Measurements from ENCODE around the gene ANKFY1.

ANKFY1 gene, protein sequence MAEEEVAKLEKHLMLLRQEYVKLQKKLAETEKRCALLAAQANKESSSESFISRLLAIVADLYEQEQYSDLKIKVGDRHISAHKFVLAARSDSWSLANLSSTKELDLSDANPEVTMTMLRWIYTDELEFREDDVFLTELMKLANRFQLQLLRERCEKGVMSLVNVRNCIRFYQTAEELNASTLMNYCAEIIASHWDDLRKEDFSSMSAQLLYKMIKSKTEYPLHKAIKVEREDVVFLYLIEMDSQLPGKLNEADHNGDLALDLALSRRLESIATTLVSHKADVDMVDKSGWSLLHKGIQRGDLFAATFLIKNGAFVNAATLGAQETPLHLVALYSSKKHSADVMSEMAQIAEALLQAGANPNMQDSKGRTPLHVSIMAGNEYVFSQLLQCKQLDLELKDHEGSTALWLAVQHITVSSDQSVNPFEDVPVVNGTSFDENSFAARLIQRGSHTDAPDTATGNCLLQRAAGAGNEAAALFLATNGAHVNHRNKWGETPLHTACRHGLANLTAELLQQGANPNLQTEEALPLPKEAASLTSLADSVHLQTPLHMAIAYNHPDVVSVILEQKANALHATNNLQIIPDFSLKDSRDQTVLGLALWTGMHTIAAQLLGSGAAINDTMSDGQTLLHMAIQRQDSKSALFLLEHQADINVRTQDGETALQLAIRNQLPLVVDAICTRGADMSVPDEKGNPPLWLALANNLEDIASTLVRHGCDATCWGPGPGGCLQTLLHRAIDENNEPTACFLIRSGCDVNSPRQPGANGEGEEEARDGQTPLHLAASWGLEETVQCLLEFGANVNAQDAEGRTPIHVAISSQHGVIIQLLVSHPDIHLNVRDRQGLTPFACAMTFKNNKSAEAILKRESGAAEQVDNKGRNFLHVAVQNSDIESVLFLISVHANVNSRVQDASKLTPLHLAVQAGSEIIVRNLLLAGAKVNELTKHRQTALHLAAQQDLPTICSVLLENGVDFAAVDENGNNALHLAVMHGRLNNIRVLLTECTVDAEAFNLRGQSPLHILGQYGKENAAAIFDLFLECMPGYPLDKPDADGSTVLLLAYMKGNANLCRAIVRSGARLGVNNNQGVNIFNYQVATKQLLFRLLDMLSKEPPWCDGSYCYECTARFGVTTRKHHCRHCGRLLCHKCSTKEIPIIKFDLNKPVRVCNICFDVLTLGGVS

DNA sequence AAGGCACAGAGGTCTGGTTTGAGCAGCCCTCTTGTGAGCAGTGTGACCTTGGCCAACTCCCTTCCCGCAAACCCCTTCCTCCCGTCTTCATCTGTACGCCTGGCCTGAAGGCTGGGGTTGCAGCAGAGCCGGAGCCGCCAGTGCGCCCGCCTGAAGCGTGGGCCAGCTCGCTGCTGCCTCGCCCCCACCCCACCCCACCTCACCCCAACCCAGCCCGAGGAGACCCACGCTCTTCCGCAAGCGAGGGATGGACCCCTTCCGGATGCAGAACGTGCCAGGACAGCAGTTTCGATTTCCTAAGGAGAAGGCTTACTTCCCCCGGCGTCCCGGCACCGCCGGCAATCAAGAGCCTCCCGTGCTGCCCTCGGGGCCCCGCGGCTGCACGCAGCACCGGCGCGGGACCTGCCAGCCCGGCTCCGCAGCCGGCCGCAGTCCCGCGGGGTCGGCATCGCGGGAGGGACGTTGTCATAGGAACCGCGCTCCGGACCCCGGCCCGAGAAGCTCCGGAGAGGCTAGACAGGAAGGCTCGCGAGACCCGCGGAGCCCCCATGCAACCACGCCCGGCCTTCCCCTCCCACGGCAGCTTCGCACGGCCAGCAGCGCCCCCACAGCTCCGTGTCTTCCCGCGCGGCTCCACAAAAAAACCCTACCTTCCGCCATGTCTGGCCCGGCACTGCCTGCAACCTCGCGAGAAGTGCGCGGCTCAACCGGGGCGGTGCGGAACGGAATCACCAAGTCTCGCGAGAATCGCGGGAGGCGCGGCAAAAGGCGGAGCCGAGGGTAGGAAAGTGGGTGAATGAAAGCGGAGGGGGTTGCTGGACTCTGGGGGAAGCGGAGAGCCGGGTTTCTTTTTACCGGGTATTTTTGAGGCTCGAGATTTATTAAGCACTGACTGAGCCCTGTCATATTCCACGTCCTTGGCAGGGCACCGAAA is at the start of gene ANKFY1:
Gene ANKFY1 (minus strand): TSS at position 698 of the 934 bp plus-strand sequence. CDS start 38 bp downstream, at position 660.
- DNase-seq (ENCODE audit: low spot score), result peak; percentile 94

DNA sequence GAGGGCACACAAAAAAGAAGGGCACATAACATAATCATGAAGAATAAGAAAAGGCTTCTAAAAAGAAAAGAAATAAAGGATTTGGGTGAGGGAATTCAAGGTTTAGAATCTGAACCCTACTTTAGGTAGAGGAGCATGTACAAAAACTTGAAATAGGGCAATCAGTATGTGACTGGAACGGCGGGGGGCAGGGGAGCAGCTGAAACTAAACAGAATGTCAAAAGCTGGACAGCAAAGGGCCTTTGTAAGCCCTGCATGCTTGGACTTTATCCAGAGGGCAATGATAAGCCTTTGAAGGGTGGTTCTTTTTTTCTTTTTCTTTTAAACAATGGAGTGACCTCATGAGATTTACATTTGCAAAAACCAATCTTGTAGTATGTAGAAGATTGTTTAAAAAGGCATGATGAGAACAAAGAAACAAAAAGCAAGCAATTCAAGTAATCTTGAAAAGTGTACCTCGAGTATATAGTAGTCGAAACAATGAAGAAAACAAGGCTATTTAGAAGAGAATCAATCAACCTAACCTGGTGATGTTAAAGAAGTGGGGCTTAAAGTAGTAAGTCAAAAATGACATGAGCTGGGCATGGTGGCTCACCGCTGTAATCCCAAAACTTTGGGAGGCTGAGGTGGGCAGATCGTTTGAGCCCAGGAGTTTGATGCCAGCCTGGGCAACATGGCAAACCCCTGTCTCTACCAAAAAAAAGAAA is 46.7 kb upstream of the ANKFY1 start:
- no peak for DNase-seq (ENCODE audit: low spot score)

DNA sequence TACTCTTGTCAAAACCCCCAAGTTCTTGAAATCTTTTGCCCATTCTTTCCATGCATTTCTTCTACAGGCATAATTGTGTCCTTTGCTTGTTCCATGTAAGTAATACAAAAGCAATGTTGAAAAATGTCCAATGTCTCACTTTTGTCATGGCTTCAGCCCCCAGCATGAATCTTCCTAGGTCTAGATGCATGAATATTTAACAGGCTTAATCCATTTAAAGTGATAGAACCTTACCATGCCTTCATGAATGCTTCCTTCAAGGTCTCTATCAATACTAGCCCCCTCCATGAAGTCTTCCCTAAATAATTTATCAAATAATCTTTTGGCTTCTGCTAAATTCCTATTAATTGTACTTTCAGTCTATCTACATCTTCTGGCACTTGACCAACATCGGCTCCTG is 46.1 kb upstream of the ANKFY1 start:
- DNase-seq (ENCODE audit: low spot score), result no peak

DNA sequence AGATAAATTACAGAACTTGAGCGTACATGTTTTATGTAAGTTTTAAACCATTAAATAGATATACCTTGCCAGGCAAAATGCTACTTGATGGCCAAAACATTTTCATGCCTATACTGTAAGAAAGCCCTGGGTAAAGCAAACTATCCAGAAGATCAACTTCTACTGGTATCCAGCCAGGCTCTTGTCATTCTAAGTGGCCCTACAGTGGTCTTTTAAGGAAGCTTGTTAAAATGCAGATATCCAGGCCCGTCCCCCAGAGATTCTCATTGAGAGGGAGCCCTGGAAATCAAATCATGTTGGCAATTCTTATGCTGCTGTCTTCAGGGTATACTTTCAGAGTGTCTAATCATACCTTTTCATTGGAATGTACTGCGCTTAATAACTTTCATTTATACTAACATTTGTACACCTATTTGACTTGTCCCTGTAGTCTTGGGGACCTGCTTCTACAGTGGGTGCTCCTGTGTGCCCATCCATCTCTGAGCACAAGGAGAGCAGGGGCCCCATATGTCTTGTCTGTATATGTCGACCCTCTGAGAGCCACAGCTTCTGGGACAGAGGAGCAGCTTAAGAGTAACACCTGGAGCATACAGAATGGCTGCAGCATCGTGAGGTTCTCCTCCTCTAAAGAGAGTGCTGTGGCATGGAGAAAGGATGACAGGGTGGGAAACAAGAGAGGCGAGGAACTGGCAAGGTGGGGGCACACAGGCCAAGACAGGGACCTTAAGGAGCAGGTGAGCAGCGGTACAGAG is 43.6 kb upstream of the ANKFY1 start:
- DNase-seq (ENCODE audit: low spot score), result no peak

DNA sequence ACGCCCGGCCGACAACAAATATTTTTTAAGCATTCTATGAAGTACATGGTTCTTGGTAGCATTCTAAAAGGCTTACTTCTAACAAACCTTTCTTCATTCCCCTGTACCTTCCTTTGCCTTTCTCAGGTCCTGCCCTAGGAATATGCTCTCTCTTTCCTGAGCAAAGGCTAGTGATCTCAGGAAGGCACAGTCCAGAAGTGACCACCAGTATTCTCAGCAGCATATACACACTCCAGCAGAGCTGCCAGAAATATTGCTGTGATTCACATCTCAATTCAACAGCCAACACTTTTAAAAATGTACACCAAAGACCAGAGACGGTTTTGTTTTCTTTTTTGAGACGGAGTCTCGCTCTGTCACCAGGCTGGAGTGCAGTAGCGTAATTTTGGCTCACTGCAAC is 41.4 kb upstream of the ANKFY1 start:
- no peak for DNase-seq (ENCODE audit: low spot score)

DNA sequence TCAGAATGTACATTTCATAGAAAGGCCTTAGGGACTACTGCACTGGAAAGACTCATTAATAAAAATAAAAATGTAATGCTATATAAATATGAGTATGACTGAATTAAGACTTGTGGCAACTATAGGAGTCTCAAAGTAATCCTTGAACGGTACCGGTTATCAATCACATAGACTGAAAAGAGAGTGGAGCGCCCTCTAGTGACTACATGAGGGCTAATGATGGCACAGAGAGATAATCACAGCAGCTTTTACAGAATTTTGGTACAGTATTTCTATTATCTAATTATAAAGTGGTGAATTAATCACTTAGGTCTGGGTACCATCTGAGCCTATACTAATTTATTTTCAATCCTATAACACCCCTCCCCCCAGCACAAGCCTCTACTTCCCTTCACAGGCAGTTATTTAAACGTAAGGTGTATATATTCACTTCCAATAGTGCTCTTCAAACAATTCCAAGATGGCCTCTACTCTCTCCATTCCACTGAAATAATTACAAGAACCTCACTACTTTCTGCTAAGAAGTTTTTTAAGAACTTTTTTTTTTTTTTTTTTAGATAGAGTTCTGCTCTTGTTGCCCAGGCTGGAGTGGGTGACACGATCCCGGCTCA is 40.7 kb upstream of the ANKFY1 start:
- DNase-seq (ENCODE audit: low spot score), result peak; percentile 43

DNA sequence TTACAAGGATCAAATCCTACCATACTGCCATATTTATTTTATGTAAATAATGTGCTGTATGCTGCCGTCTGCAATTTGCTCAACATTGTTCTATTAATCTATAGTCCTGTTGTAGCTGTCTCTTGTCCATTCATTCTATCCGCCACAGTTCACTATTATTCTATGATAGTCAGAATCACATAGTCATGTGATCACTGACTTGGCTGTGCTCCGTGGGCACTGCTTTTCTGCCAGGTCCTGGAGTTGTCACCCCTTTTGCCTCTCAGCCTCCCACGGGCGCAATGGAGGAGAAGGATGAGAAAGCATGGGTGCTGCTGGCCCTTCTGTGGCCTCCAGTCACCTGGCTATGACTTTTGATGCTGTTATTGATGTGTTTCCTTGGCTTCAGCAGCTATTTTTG is 37.3 kb upstream of the ANKFY1 start:
- no peak for DNase-seq (ENCODE audit: low spot score)

DNA sequence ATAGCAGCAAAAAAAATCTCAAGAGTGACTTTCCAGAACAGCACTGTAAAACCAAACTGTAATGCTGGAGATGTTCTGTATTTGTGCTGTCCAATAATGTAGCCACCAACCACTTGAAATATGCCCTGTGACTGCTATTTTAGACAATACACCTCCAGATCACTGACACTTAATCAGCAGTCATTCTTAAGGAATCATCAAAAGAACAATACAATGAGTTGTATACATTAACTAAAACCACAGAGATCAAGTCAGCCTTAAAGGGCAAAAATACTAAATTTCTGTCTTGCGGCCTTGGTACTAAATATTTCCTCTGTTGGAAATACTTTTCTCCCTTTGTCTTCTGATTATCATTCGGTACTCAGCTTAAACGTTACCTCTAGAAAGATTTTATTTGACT is 33.6 kb upstream of the ANKFY1 start:
- no peak for DNase-seq (ENCODE audit: low spot score)

DNA sequence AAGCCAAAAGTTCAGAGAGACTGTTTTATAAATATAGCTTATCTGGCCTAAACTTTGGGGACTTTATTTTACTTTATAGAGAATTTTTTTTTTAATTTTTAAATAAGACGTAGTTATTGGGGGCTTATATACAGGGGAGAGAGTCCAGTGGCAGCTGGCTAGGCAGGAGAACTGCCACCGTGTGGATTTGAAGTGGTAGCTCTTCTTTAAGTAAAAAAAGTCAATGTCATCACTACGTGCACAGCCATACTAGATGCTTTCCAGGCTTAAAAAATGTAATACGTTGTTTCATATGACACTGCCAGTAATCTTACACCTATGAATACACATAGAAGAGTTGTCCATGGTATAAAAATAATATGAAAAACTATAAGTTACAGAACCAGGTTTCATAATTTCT is 31.9 kb upstream of the ANKFY1 start:
- DNase-seq (ENCODE audit: low spot score), result no peak

DNA sequence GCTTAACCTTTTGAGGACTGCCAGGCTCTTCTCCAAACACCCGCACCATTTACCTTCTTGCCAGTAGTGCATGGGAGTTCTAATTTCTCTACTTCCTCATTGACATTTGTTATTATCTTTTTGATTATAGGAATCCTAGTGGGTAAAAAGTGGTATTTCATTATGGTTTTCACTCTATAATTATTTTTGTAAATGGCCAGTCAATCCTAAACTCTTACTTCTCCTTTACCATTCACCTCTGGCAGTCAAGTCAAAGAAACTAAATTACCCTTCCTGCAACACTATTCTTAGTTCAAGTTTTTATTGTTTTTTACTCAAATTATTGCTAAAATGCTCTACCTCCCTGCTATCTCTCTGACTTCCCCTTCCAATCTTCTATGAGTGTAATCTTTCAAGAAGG is 29.8 kb upstream of the ANKFY1 start:
- DNase-seq (ENCODE audit: low spot score), result no peak

DNA sequence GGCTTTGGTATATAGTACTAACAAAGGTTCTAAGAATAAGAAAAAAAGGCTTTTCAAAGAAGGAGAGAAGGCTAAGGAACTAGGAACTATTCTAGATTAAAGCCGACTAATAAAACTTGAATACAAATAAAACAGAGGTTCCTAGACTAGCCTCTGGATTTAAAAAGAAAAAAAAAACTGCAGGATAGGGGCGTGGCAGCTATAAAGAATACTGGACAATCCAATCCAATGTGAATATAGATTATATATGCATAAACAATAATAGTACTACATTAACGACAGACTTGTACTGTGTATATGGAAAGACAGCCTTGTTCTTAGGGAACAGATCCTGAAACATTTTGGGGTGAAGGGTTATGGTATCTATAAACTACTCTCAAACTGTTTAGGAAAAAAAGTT is 23.9 kb upstream of the ANKFY1 start:
- DNase-seq (ENCODE audit: low spot score), result no peak

DNA sequence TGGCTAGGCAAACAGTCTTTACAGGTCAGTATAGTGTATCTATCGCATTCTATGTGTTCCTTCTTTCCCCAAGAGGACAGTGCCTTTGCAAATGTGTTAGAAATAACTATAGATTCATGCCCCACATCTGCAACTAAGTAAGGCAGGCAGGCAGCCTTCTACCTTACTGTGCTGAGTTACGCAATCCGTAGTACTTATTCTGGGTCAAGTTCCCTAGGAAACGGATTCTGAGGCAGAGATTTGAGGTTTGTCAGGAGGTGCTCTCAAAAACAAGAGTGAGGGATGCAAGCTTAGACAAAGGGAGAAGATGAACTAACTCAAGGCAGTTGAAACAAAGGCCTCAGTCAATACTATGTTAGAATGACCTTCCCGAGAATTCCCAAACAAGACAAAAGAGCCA is 12.7 kb upstream of the ANKFY1 start:
- DNase-seq (ENCODE audit: low spot score), result no peak

DNA sequence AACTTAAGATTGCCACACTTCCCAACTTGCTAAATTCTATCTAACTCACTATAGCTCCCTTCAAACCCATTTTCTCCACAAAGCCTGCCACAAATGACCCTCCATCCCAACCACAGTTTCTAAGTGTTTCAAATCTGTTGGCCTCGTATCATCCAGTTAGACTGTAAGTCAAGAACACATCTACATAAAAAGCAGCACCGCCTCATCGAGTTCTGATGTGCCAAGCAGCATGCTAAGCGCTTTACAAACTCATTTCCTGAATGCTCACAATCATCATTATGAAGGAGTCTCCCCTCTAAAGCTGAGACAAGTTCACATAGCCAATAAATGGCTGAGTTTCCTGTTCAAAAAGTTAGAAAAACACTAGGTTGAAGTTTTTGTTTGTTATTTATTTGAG is 9.2 kb upstream of the ANKFY1 start:
- DNase-seq (ENCODE audit: low spot score), result no peak

DNA sequence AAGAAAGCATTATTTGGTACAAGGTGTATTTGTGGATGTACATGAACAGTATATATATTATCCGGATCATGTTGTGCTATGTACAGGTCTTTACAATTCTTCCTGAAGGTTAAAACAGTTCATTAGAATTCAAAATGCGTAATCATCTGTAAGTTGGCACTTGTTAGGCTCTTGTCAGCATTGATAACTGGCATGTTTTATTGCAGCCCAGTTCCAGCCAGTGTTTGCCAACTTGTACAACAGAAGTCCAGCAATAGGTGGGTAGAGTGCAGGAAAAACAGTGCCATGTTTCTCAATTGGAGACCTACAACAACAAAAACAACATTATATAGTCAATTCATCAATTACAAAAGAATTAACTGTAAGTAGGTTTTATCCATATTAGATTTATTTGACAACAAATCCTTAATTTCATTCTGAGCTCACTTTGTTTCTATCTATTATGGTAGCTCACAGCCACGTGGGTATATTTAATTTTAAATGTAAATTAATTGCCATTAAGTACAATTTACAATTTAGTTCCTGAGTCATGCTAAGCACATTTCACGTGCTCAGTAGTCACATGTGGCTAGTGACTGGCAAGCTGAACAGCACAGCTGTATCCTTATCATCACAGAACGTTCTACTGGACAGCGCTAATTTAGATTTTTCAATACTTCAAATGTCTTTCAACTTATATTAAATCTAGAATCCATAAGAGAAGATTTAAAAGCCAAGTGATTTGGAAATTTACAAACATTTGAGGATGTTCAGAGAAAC is 8.6 kb upstream of the ANKFY1 start:
- no peak for DNase-seq (ENCODE audit: low spot score)

DNA sequence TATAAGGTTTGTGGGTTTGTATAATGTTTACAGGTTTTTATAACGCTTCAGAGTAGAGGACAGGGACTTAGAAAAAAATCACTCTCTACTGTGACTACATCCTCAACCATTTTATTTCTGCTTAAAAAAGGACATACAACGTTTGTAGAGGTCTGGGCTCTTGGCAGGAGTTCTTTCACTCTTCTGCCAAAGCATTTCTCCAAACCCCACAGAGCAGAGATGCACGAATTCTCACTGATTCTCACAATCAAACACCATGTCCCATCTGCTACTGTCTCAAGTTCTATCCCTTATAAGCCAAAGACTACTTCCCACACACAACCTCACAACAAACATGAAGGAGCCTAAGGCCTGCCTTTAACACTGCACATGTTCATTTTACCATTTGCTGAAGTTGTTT is 7.0 kb upstream of the ANKFY1 start:
- no peak for DNase-seq (ENCODE audit: low spot score)

DNA sequence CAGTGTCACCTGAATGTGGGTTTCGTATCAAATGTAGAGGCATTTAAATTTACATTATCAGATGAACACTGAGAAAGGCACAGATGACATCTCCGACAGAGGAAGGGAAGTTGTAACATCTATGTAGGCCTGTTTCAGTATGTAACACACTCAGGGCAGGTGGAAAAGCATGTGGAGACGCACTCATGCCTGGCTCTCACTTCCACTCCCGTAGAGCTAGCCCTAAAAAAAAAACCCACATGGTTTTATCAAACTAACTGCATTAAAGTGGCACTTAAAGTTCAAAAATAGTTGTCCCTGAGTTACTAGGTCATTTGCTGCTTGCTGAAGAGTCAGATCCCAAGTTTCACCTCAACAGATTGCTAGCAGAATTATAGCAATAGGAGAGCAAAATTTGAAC is 6.1 kb upstream of the ANKFY1 start:
- no peak for DNase-seq (ENCODE audit: low spot score)

DNA sequence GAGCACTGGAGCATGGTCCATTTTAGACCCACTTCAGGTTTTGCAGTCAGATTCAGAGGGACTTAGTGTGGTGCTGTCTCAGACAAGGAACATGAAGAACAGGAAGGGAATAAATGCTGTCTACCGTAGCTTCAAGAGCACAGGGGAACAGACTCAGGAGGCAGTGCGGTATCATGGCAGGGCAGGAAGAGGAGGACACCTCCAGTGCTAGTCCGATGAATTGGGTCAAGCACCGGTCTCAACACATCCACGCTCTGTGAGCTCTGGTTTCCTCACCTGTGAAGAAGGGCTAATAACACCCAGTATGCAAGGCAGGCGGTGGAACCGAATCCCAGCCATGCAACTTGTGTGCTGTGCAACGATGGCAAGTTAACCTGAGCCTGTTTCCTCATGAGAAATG is 3.6 kb upstream of the ANKFY1 start:
- no peak for DNase-seq (ENCODE audit: low spot score)

DNA sequence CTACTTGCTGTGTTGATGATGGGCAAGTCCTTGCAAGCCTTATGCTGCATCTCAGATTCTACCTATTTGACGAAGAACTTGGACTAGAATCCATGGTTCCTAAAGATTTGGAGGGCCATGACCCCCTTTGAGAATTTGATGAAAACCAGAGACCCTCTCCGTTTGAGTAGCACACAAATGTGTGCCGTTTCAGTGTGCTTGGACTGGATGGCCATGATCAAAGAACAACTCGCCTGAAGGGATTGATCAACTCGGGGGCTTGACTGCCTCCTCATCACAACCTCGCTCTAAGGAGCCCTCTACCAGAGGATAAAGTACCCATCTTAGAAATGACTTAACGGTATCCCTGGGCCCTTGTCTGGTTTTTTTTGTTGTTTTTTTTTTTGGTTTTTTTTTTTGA is 2.8 kb upstream of the ANKFY1 start:
- DNase-seq (ENCODE audit: low spot score), result no peak

DNA sequence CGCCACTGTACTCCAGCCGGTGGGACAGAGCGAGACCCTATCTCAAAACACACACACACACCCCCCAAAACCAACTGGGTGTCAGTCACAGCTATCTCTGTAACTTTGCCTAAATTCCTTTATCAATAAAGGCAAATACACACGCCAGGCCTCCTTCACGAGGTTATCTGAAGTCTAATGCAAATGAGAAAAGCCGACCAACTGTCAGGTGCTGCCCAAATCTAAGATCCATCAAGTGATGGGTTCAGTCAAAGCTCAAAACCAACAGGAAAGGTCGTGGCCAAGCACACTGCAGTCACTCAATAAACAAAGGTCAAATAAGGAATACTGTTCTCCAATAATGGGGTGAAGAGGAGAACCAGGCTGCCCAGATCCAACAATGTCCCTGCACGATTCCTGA is 1.1 kb downstream of the ANKFY1 start:
- no peak for DNase-seq (ENCODE audit: low spot score)
